Measurements from ENCODE around the gene DBNL.

DNA sequence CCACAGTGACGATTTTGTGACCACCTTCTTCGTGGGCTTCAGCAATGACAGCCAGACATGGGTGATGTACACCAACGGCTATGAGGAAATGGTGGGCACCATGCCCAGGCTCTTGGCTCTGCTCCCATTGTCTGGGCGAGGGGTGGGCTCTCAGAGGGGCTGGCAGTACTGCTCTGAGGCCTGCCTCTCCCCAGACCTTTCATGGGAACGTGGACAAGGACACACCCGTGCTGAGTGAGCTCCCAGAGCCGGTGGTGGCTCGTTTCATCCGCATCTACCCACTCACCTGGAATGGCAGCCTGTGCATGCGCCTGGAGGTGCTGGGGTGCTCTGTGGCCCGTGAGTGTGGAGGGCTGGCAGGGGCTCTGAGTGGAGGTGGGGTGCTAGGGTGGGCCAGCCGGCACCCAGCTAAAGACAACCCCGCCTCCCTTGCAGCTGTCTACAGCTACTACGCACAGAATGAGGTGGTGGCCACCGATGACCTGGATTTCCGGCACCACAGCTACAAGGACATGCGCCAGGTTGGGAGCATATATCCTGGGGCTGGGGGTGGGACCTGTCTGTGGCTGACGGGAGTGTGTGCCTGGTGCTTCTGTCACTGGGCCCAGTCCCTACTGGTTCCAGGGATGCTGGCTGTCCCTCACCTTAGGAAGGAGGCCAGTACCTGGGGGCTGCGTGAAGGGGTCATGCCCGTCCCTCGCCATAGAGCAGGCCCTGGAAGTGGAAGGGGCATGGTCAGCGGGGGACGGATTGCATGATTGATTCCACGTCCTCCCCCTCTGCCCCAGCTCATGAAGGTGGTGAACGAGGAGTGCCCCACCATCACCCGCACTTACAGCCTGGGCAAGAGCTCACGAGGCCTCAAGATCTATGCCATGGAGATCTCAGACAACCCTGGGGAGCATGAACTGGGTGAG lies 66.5 kb downstream of the DBNL start:
- TF ChIP-seq CTCF (IDR thresholded peaks at IDR 0.05) (no peak), POLR2A (IDR thresholded peaks at IDR 0.05) (no peak), POLR2AphosphoS5 (IDR thresholded peaks at IDR 0.05) (no peak), EP300 (IDR thresholded peaks at IDR 0.05) (no peak)
